ENCODE results near the gene SMIM24.

DNA sequence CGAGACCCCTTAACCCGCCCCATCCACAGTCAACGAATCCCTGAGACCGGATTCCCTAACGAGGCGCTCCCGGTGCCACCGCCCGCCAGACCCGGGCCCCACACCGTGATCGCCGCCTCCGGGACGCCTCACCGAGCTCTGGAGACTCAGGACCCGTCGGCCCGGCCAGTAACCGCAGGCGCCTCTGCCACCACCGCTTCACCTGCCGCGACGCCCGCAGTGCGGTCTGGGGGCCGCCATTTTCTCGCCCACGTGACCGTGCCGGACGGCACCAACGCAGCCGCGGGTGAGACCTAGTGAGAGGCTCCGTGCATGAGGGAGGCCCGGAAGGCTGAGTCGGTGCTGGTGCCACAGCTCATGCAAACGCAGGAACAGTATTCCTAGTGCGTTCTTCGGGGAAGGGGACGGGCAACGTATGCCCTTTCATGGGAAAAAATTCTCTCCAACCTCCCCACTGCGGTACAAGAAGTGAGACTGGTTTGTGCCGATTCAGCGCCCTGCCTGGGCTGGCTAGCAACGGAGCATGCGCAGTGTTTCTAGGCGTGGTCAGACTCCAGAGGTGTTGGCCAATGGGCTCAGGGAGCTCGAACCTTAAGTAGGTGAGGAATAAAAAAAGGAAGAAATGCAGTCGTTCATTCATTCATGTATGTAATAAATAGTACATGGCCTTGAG is 20.2 kb upstream of the SMIM24 start, which contains the start of gene DOHH:
- TF ChIP-seq, protein P1, sequence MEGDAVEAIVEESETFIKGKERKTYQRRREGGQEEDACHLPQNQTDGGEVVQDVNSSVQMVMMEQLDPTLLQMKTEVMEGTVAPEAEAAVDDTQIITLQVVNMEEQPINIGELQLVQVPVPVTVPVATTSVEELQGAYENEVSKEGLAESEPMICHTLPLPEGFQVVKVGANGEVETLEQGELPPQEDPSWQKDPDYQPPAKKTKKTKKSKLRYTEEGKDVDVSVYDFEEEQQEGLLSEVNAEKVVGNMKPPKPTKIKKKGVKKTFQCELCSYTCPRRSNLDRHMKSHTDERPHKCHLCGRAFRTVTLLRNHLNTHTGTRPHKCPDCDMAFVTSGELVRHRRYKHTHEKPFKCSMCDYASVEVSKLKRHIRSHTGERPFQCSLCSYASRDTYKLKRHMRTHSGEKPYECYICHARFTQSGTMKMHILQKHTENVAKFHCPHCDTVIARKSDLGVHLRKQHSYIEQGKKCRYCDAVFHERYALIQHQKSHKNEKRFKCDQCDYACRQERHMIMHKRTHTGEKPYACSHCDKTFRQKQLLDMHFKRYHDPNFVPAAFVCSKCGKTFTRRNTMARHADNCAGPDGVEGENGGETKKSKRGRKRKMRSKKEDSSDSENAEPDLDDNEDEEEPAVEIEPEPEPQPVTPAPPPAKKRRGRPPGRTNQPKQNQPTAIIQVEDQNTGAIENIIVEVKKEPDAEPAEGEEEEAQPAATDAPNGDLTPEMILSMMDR (IDR thresholded peaks at IDR 0.05; ENCODE audit: low read depth, low read length, poor library complexity, severe bottlenecking), result no peak
- TF ChIP-seq EZH2phosphoT487 (IDR thresholded peaks at IDR 0.05; ENCODE audit: borderline replicate concordance, low read length), result no peak

All from DOHH2 (cell line).